GM18526 (cell line): ENCODE measurements around the gene WDR38.

ENCODE experiments used
- POLR2A ChIP-seq: IDR thresholded peaks from 3 replicates; pipeline ENCODE4 v1.6.1; 2011; ENCODE audit not compliant: insufficient read length; ENCODE audit errors: extremely low read depth

WDR38 gene

GRCh38 chr9:124868511-124869465 is 15.5 kb downstream of the WDR38 start:
- TF ChIP-seq POLR2A = peak; percentile 94

GRCh38 chr9:124869466-124869985 is 16.3 kb downstream of the WDR38 start:
- no peak for TF ChIP-seq POLR2A

GRCh38 chr9:124869986-124870560 is 16.8 kb downstream of the WDR38 start:
- TF ChIP-seq POLR2A = peak; percentile 48

- no peak for TF ChIP-seq POLR2A
Measured at GRCh38 chr9:124870723-124871122, 17.5 kb downstream of the WDR38 start.

- peak; percentile 12 for TF ChIP-seq POLR2A
Measured at GRCh38 chr9:124871156-124871561, 17.9 kb downstream of the WDR38 start.

- TF ChIP-seq POLR2A = no peak
Measured at GRCh38 chr9:124873664-124874063, 20.4 kb downstream of the WDR38 start.

- TF ChIP-seq POLR2A = no peak
Measured at GRCh38 chr9:124875501-124875900, 22.2 kb downstream of the WDR38 start.

- TF ChIP-seq POLR2A = no peak
Measured at GRCh38 chr9:124877021-124877782, 23.9 kb downstream of the WDR38 start.

GRCh38 chr9:124878021-124878420 is 24.8 kb downstream of the WDR38 start:
- no peak for TF ChIP-seq POLR2A

GRCh38 chr9:124878518-124878917 is 25.3 kb downstream of the WDR38 start:
- no peak for TF ChIP-seq POLR2A

GRCh38 chr9:124879226-124879625 is 26.0 kb downstream of the WDR38 start:
- TF ChIP-seq POLR2A = no peak

- TF ChIP-seq POLR2A = no peak
Measured at GRCh38 chr9:124880501-124880900, 27.2 kb downstream of the WDR38 start.

- no peak for TF ChIP-seq POLR2A
Measured at GRCh38 chr9:124881138-124881743, 28.0 kb downstream of the WDR38 start.

- no peak for TF ChIP-seq POLR2A
Measured at GRCh38 chr9:124882231-124882630, 29.0 kb downstream of the WDR38 start.

- TF ChIP-seq POLR2A = no peak
Measured at GRCh38 chr9:124884376-124884775, 31.1 kb downstream of the WDR38 start.
